Upper lobe of left lung (tissue), 6 donors: ENCODE data around the gene NTN1. TPM values are rescaled to one million over a fixed set of nuclear protein-coding genes. Genes with fewer than 3 reads are reported as not detected.

Source experiments
- ATAC-seq, 2 donors: fragments of 200-7000 bp; cut with Tn5 transposase; one replicate each; pipeline ENCODE4 v1.9.1; 2022; ENCODE audit warnings: mild to moderate bottlenecking in 2 of 2, moderate library complexity in 2 of 2; ENCODE audit not compliant: low FRiP score in 2 of 2
- DNase-seq, 2 donors: peaks; one replicate each; pipeline ENCODE4 v3.0.0-alpha.2; 2019 to 2020
- H3K27ac ChIP-seq, 4 donors: fragments of 200-600 bp; sonication (generic); one replicate each; pipeline ENCODE4 v1.5.1; 2016 to 2019
- H3K27me3 ChIP-seq, 4 donors: fragments of 200-600 bp; sonication (generic); one replicate each; pipeline ENCODE4 v1.5.1; 2017 to 2019
- H3K36me3 ChIP-seq, 4 donors: fragments of 200-600 bp; sonication (generic); one replicate each; pipeline ENCODE4 v1.5.1; 2016 to 2019
- H3K4me1 ChIP-seq, 4 donors: fragments of 200-600 bp; sonication (generic); one replicate each; pipeline ENCODE4 v1.5.1; 2018 to 2019
- H3K4me3 ChIP-seq, 4 donors: fragments of 200-600 bp; sonication (generic); one replicate each; pipeline ENCODE4 v1.5.1; 2017 to 2019; ENCODE audit warnings: mild to moderate bottlenecking in 2 of 4, moderate library complexity in 1 of 4
- H3K9me3 ChIP-seq, 4 donors: fragments of 200-600 bp; sonication (generic); one replicate each; pipeline ENCODE4 v1.5.1; 2018 to 2019
- EP300 ChIP-seq, 4 donors: sonication (generic); formaldehyde crosslinking; IDR thresholded peaks; one replicate each; pipeline ENCODE4 v1.5.1; 2017; ENCODE audit warnings: antibody characterized with exemption in 4 of 4, control low read depth in 2 of 4
- POLR2A ChIP-seq, 4 donors: fragments of 450-650 bp; IDR thresholded peaks; one replicate each; pipeline ENCODE4 v1.5.1; 2016 to 2017; ENCODE audit warnings: antibody characterized with exemption in 4 of 4, mild to moderate bottlenecking in 2 of 4
- POLR2AphosphoS5 ChIP-seq, 2 donors: sonication (generic); formaldehyde crosslinking; IDR thresholded peaks; one replicate each; pipeline ENCODE4 v1.5.1; 2017; ENCODE audit warnings: antibody characterized with exemption in 2 of 2
- WGBS, 2 donors: methylation state at CpG; one replicate each; pipeline ENCODE4 v1.1.5; 2017 to 2018; 5-methylcytosine and 5-hydroxymethylcytosine counted together
- total RNA-seq, 6 donors: library from RNA; depleted of rRNA in 4 of 6; stranded (reverse); fragments of >200 nt in 4 of 6; gene quantifications; one replicate each; pipeline versions ENCODE4 v1.1.0 to v1.2.1, GENCODE V29; 2016 to 2021
- TF ChIP-seq, protein P1 (sequence below), 6 experiments: fragments of 450-650 bp in 4 of 6; fragments of 200-600 bp in 2 of 6; sonication (generic) in 2 of 6; IDR thresholded peaks; one replicate each; pipeline ENCODE4 v1.5.1; 2016 to 2019; ENCODE audit warnings: antibody characterized with exemption in 6 of 6
- donor health status: DM: no; HTN: no; CAD: no; lungs with moderate emphysema.
- donor health status: DM: no; HTN: yes; CAD: no; lungs with severe emphysema.

Gene NTN1
- total RNA-seq, 6 donors from 2014 or later = 2.6 to 9.1 (median 4.1) TPM

DNA sequence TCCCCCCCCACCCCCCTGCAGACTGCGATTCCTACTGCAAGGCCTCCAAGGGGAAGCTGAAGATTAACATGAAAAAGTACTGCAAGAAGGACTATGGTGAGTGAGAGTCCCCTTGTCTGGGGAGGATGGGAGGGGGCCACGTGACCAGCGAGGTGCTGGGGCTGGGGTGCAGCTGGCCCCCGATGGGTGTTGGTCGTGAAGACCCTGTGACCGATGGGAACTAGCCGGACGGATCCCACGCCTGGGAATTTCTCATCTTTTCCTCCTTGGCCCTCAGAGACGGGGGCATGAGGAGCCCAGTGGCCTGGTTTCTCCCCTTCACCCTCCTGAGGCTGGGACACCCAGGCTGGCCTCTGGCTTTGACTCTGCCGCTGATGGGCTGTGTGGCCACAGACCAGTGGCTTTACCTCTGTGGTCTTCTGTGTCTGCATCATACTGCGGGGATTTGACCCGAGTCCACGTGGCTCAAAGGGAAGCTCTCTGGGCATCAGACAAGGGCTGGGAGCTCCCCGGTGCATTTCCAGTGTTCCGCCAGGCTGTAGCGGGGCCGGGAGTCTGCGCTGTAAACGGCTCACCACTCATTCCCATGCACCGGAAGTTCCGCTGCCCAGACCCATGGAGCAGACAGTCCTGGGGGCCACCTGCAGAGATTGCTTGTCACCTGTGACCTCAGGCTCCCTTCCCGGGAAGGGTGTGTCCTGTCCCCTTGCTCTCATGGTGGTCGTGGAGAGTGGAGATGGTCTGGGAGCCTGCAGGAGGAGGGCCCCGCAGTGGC, 200.0 kb downstream of the NTN1 start:
- 90 to 92% methylated on average over 16 to 24 of the region's 25 CpGs for WGBS, 2 donors
- Histone ChIP-seq H3K4me3 (no peak overlapping the region), H3K36me3 (no peaks in the 10 kb centered on the region), H3K27ac (no peak overlapping the region), H3K9me3 (peaks cover 0 to 4% (median 0%) of the 10 kb centered on the region in 4 donors), H3K27me3 (no peaks in the 10 kb centered on the region), H3K4me1 (no peaks in the 10 kb centered on the region)
- no peak for DNase-seq
- ATAC-seq = no peak
- TF ChIP-seq POLR2A (IDR thresholded peaks at IDR 0.05) (no peak), EP300 (IDR thresholded peaks at IDR 0.05) (no peak), POLR2AphosphoS5 (IDR thresholded peaks at IDR 0.05) (no peak)
- TF ChIP-seq, protein P1, sequence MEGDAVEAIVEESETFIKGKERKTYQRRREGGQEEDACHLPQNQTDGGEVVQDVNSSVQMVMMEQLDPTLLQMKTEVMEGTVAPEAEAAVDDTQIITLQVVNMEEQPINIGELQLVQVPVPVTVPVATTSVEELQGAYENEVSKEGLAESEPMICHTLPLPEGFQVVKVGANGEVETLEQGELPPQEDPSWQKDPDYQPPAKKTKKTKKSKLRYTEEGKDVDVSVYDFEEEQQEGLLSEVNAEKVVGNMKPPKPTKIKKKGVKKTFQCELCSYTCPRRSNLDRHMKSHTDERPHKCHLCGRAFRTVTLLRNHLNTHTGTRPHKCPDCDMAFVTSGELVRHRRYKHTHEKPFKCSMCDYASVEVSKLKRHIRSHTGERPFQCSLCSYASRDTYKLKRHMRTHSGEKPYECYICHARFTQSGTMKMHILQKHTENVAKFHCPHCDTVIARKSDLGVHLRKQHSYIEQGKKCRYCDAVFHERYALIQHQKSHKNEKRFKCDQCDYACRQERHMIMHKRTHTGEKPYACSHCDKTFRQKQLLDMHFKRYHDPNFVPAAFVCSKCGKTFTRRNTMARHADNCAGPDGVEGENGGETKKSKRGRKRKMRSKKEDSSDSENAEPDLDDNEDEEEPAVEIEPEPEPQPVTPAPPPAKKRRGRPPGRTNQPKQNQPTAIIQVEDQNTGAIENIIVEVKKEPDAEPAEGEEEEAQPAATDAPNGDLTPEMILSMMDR (IDR thresholded peaks at IDR 0.05) = no peak

DNA sequence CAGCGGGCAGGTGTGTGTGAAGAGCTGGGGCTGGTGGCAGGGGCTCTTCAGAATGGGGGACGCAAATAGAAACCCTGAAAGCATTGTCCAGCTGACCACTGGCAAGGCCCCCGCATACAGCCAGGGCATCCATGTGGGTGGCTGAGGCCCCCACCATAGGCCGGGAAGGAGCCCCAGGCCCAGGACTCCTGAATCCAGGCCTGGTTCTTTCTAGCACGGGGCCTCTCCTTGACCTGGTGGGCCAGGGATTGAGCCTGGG, 200.5 kb downstream of the NTN1 start:
- TF ChIP-seq, protein P1 (IDR thresholded peaks at IDR 0.05) = no peak
- no peak for TF ChIP-seq EP300 (IDR thresholded peaks at IDR 0.05)
- no peak for TF ChIP-seq POLR2A (IDR thresholded peaks at IDR 0.05)
- TF ChIP-seq POLR2AphosphoS5 (IDR thresholded peaks at IDR 0.05) = no peak
- H3K27me3 ChIP-seq = no peaks in the 10 kb centered on the region
- H3K4me1 ChIP-seq = no peaks in the 10 kb centered on the region
- no peak overlapping the region for H3K4me3 ChIP-seq
- no peaks in the 10 kb centered on the region for H3K36me3 ChIP-seq
- no peaks in the 10 kb centered on the region for H3K9me3 ChIP-seq
- 91 to 93% methylated on average over 3 to 5 of the region's 5 CpGs for WGBS, 2 donors
- no peak overlapping the region for H3K27ac ChIP-seq
- ATAC-seq (no peak), DNase-seq (no peak)

DNA sequence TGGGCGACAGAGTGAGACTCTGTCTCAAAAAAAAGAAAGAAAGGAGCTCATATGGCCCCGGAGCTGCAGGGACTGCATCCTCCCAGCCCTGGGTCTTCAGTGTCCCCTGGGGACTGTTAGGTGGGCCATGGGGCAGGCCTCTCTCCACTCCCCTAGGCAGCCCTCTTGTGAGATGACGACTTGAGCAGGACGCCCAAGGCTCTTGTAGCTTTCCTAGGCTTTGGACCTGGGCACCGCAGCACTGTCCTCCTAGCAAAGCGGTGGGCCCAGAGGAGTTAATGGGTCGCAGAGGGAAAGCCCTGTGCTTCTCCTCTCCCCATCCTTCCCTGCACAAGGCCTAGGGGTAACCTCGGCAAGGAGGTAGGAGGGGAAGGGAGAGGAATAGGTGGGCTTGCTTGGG, 202.2 kb downstream of the NTN1 start:
- Histone ChIP-seq H3K27ac (no peak overlapping the region), H3K27me3 (no peaks in the 10 kb centered on the region)
- 75 to 86% methylated on average over 7 to 8 of the region's 8 CpGs for WGBS, 2 donors

DNA sequence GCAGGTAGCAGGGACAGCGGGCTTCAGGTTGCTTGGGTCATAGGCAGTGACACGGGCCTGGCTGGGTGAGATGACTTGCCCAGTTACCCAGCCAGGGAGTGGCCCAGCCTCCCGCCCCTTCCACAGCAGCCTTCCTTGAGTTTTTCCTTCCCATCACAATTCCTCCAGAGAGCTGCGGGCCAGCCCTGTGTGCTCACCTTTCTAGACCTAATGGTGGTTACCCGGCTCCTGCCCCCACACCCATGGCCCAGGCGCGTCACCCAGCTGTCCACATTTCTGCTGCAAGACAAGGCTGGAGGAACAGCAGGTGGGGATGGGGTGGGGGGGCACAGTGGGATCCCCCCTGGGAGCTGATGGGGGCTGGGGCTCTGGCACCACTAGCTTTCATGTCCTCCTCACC, 203.2 kb downstream of the NTN1 start:
- TF ChIP-seq POLR2AphosphoS5 (IDR thresholded peaks at IDR 0.05) = no peak
- no peak for TF ChIP-seq POLR2A (IDR thresholded peaks at IDR 0.05)
- TF ChIP-seq, protein P1 (IDR thresholded peaks at IDR 0.05) = no peak
- Histone ChIP-seq H3K27me3 (no peaks in the 10 kb centered on the region), H3K36me3 (no peaks in the 10 kb centered on the region), H3K4me1 (no peaks in the 10 kb centered on the region), H3K27ac (no peak overlapping the region), H3K9me3 (no peaks in the 10 kb centered on the region), H3K4me3 (no peak overlapping the region)
- ATAC-seq (no peak), DNase-seq (no peak)
- 90 to 97% methylated on average over 4 to 6 of the region's 7 CpGs for WGBS, 2 donors

More for the DNA sequence above, 202.2 kb downstream of the NTN1 start:
- H3K36me3 ChIP-seq = no peaks in the 10 kb centered on the region
- H3K9me3 ChIP-seq = no peaks in the 10 kb centered on the region
- H3K4me1 ChIP-seq = no peaks in the 10 kb centered on the region
- TF ChIP-seq POLR2AphosphoS5 (IDR thresholded peaks at IDR 0.05) (no peak), EP300 (IDR thresholded peaks at IDR 0.05) (no peak), POLR2A (IDR thresholded peaks at IDR 0.05) (no peak)
- TF ChIP-seq, protein P1 (IDR thresholded peaks at IDR 0.05) = no peak
- H3K4me3 ChIP-seq = no peak overlapping the region
- ATAC-seq = no peak
- DNase-seq = no peak
